HFF-Myc (cell line): ENCODE measurements around the gene PDIA5.

Experiments
- DNase-seq: peaks from one replicate; pipeline ENCODE4 v3.0.0-alpha.2; 2011; ENCODE audit warnings: low read depth; ENCODE audit errors: extremely low read depth
- H3K4me3 ChIP-seq: replicated peaks from 2 replicates; pipeline ENCODE4 v1.5.1; 2011; ENCODE audit warnings: low read depth, mild to moderate bottlenecking, control low read depth, low read length
- CTCF ChIP-seq: IDR thresholded peaks from 2 replicates; pipeline ENCODE4 v1.5.1; 2012; ENCODE audit warnings: mild to moderate bottlenecking, low read depth, low read length, control low read depth; ENCODE audit errors: missing control alignments

The PDIA5 gene

GRCh38 chr3:123169492-123169929 is 102.7 kb downstream of the PDIA5 start:
- no peak overlapping the region for H3K4me3 ChIP-seq
- no peak for DNase-seq
- no peak for TF ChIP-seq CTCF

GRCh38 chr3:123169930-123170329 is 103.1 kb downstream of the PDIA5 start:
- H3K4me3 ChIP-seq = no peak overlapping the region
- TF ChIP-seq CTCF = no peak
- no peak for DNase-seq

GRCh38 chr3:123180791-123181190 is 114.0 kb downstream of the PDIA5 start:
- no peak for DNase-seq
- TF ChIP-seq CTCF = no peak
- H3K4me3 ChIP-seq = no peak overlapping the region

- no peak for TF ChIP-seq CTCF
- DNase-seq = no peak
- H3K4me3 ChIP-seq = no peak overlapping the region
Measured at GRCh38 chr3:123186695-123187094, 119.9 kb downstream of the PDIA5 start.

- H3K4me3 ChIP-seq = no peak overlapping the region
- no peak for TF ChIP-seq CTCF
- no peak for DNase-seq
Measured at GRCh38 chr3:123188058-123188457, 121.2 kb downstream of the PDIA5 start.

GRCh38 chr3:123193448-123194101 is 126.8 kb downstream of the PDIA5 start:
- DNase-seq = no peak
- TF ChIP-seq CTCF = no peak
- no peak overlapping the region for H3K4me3 ChIP-seq

GRCh38 chr3:123194552-123194951 is 127.7 kb downstream of the PDIA5 start:
- peak; percentile 37 for TF ChIP-seq CTCF
- H3K4me3 ChIP-seq = no peak overlapping the region
- DNase-seq = no peak
